ENCODE data around the gene ADK. TPM values are rescaled to one million over a fixed set of nuclear protein-coding genes. Genes with fewer than 3 reads are reported as not detected.

Gene ADK
- total RNA-seq, 1 experiment from 2014 or later: 26.8 TPM

DNA sequence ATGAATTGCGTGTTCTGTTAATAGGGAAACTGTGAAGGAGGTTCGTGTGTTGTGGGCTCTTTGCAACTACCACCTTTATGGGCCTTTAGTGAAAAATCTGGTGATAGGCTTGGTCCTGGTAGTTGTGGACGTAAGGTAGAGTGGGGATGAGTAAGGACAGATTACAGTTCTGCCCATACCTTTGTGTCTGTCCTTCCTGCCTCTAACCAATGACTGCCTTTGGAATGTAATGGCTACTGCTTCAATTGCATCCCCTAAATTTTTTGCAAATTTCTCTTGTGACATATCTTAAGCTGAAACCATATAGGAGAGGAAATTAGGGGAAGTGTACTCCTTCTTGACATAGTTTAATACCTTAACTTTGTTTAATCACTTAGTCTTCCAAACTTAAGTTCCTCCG lies 82.3 kb downstream of the ADK start:
- Histone ChIP-seq H3K4me2 (ENCODE audit: insufficient read depth, insufficient read length, low read length) (no peak overlapping the region), H4K91ac (ENCODE audit: insufficient read length, low read depth, low read length) (no peak overlapping the region), H3K56ac (ENCODE audit: insufficient read length, low read depth, low read length) (no peak overlapping the region), H3K9ac (ENCODE audit: extremely low read depth, insufficient read length, low read length) (no peak overlapping the region), H3K79me1 (ENCODE audit: insufficient read depth, low read depth, low read length, poor library complexity, severe bottlenecking) (no peaks in the 10 kb centered on the region), H2BK20ac (ENCODE audit: low read depth, low read length, poor library complexity, severe bottlenecking) (no peak overlapping the region), H2BK12ac (ENCODE audit: insufficient read length, low read depth, low read length) (no peak overlapping the region), H2AFZ (ENCODE audit: low read length) (no peak overlapping the region), H3K27me3 (ENCODE audit: insufficient read depth, low read length) (no peaks in the 10 kb centered on the region), H2BK5ac (ENCODE audit: insufficient read length, low read length) (no peak overlapping the region), H3K18ac (ENCODE audit: insufficient read length, low read depth, low read length) (no peak overlapping the region), H4K20me1 (ENCODE audit: control insufficient read depth, insufficient read depth, insufficient read length) (no peaks in the 10 kb centered on the region), H2BK15ac (ENCODE audit: low read depth, low read length) (no peak overlapping the region), H4K5ac (ENCODE audit: insufficient read length, low read depth, low read length) (no peak overlapping the region), H3K23me2 (ENCODE audit: insufficient read length, low read depth, low read length, poor library complexity, severe bottlenecking) (no peaks in the 10 kb centered on the region), H3T11ph (ENCODE audit: low read length) (no peak overlapping the region), H3K14ac (ENCODE audit: insufficient read depth, low read length) (no peak overlapping the region), H2BK120ac (ENCODE audit: low read depth, low read length, poor library complexity, severe bottlenecking) (no peak overlapping the region), H3K79me2 (ENCODE audit: insufficient read depth, low read length) (no peaks in the 10 kb centered on the region), H3K23ac (ENCODE audit: insufficient read length, low read depth, low read length) (no peak overlapping the region), H3K27ac (ENCODE audit: insufficient read length, low read depth, low read length) (peak overlapping the region; percentile 68), H4K8ac (replicated peaks; ENCODE audit: insufficient read length, low read depth, low read length) (no peak overlapping the region), H3K4ac (ENCODE audit: low read depth, low read length) (no peak overlapping the region), H3K9me3 (ENCODE audit: control insufficient read depth, low read depth, low read length) (no peaks in the 10 kb centered on the region), H3K4me1 (ENCODE audit: insufficient read depth, low read length) (no peaks in the 10 kb centered on the region; the same call in 1 of the 2 replicates), H2AK5ac (ENCODE audit: insufficient read length, low read length) (no peak overlapping the region)
- H3K27ac Mint-ChIP-seq: peak overlapping the region in 2 of 3 experiments; percentile 21 to 28; a peak in 3 of 7 replicates
- no peak overlapping the region for H3K4me3 Mint-ChIP-seq
- DNase-seq: no peak
- no peaks in the 10 kb centered on the region for H3K27me3 Mint-ChIP-seq (ENCODE audit: low read depth)
- TF ChIP-seq, protein P1, sequence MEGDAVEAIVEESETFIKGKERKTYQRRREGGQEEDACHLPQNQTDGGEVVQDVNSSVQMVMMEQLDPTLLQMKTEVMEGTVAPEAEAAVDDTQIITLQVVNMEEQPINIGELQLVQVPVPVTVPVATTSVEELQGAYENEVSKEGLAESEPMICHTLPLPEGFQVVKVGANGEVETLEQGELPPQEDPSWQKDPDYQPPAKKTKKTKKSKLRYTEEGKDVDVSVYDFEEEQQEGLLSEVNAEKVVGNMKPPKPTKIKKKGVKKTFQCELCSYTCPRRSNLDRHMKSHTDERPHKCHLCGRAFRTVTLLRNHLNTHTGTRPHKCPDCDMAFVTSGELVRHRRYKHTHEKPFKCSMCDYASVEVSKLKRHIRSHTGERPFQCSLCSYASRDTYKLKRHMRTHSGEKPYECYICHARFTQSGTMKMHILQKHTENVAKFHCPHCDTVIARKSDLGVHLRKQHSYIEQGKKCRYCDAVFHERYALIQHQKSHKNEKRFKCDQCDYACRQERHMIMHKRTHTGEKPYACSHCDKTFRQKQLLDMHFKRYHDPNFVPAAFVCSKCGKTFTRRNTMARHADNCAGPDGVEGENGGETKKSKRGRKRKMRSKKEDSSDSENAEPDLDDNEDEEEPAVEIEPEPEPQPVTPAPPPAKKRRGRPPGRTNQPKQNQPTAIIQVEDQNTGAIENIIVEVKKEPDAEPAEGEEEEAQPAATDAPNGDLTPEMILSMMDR (conservative IDR thresholded peaks at IDR 0.05): no peak
- H3K9me3 Mint-ChIP-seq: no peaks in the 10 kb centered on the region
- peaks cover 0 to 1% (median 0%) of the 10 kb centered on the region in 3 experiments; a peak in 2 of 7 replicates for H3K36me3 Mint-ChIP-seq (ENCODE audit: insufficient read depth in 1 of 3, low read depth in 3 of 3)
- peaks cover 3 to 5% of the 10 kb centered on the region in 2 experiments; a peak in 3 of 4 replicates for H3K4me1 Mint-ChIP-seq
- WGBS (ENCODE audit: extremely low coverage, insufficient read length, low lambda C conversion rate): no CpG with 5 or more reads among the region's 4 CpGs
